M059J (cell line): ENCODE measurements around the gene NPIPA2. TPM values are rescaled to one million over a fixed set of nuclear protein-coding genes. Genes with fewer than 3 reads are reported as not detected.

Source experiments
- total RNA-seq: library from RNA; depleted of rRNA; stranded (reverse); fragments of >200 nt; shearing (Covaris generic); gene quantifications from 2 replicates; pipeline ENCODE4 v1.2.3, GENCODE V29; 2014; rRNA removed

NPIPA2 gene
- total RNA-seq, 1 experiment from 2014 or later, result 0.34 TPM

Other genes with a start within 250 kb of the NPIPA2 start
- 50.2 and 54.3 TPM in 2 replicates for gene PARN, start 112.3 kb upstream of the NPIPA2 start, total RNA-seq
- gene BFAR, start 109.6 kb upstream of the NPIPA2 start, total RNA-seq, result 181 and 195 TPM in 2 replicates
- not detected in 2 replicates for gene PLA2G10, start 48.2 kb upstream of the NPIPA2 start, total RNA-seq
- 0.22 TPM in 1 of 2 replicates, not detected in the other for gene NPIPA3, start 39.1 kb upstream of the NPIPA2 start, total RNA-seq
- 88.4 and 115 TPM in 2 replicates for gene NOMO1, start 91.2 kb downstream of the NPIPA2 start, total RNA-seq
- 21.0 and 33.7 TPM in 2 replicates for gene NPIPA1, start 194.9 kb downstream of the NPIPA2 start, total RNA-seq
- 68.2 and 95.5 TPM in 2 replicates for gene PDXDC1, start 232.5 kb downstream of the NPIPA2 start, total RNA-seq